ENCODE results near the gene ANP32A.

- TF ChIP-seq REST (IDR thresholded peaks at IDR 0.05; ENCODE audit: insufficient read depth in 1 of 2, low read depth in 2 of 2, low read length in 2 of 2): no peak
- no peak for TF ChIP-seq POLR2AphosphoS5 (IDR thresholded peaks at IDR 0.05; ENCODE audit: low read depth, low read length)
- TF ChIP-seq TAF1 (IDR thresholded peaks at IDR 0.05; ENCODE audit: borderline replicate concordance, insufficient read depth, low read length): no peak
- TF ChIP-seq SIN3A (IDR thresholded peaks at IDR 0.05; ENCODE audit: borderline replicate concordance, insufficient read depth, low read length): no peak
Measured at GRCh38 chr15:68768321-68768720, 52.4 kb downstream of the ANP32A start.
